ENCODE measurements around the gene ATF4.

Gene ATF4

GRCh38 chr22:39530116-39530515, 9.8 kb downstream of the ATF4 start:
- DNase-seq = no peak

DNA sequence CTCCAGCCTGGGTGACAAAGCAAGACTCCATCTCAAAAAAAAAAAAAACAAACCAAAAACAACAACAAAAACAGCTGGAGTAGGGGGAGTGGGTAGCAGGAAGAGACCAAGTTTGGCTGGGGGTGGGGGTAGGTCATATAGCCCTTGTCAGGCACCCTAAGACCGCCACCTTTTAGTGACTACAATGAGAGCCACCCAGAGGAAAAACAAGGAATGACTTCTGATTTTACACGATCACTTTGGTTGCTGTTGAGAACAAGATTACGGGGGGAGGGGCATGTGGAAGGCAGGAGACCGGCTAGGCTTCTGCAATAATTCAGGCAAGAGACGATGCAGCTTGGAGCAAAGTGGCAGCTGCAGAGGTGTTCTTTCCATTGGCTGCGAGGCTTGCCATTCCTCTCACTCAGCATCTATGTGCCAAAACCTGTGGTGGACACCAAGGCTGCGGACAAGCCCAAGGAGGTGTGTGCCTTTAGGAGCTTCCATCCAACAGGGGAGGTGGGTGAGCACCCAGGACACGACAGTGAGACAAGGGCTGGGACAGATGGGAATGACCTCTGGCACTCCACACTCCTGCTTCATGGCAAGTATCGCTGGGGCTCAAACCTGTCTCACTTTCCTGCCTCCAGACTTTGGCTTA, 10.4 kb downstream of the ATF4 start:
- peak; percentile 49 for DNase-seq

- peak; percentile 100 for DNase-seq
Measured at GRCh38 chr22:39532215-39533073, 12.1 kb downstream of the ATF4 start, which contains the start of gene RPS19BP1. RPS19BP1 (minus strand) TSS chr22:39532748; CDS start chr22:39532738, 10 bp downstream.

DNA sequence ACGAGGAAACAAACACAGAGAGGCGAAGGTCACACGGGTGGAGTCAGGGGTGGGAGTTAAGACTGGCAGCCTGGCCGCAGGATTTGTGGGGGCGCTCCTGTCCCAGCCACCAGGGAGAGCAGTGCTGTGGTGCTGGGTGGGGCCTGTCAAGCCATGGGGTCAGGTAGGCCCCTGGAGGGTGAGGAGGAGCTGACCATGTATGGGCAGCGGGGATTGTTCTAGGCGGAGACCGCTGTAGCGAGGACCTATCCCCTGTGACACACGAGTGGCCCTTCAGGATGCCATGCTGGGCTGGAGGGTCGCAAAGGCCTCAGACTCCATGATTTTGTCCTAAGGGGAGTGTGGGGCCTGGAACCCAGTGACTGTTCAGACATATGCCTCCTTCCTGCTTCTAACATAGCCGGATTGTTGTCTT, 13.7 kb downstream of the ATF4 start:
- no peak for DNase-seq

DNA sequence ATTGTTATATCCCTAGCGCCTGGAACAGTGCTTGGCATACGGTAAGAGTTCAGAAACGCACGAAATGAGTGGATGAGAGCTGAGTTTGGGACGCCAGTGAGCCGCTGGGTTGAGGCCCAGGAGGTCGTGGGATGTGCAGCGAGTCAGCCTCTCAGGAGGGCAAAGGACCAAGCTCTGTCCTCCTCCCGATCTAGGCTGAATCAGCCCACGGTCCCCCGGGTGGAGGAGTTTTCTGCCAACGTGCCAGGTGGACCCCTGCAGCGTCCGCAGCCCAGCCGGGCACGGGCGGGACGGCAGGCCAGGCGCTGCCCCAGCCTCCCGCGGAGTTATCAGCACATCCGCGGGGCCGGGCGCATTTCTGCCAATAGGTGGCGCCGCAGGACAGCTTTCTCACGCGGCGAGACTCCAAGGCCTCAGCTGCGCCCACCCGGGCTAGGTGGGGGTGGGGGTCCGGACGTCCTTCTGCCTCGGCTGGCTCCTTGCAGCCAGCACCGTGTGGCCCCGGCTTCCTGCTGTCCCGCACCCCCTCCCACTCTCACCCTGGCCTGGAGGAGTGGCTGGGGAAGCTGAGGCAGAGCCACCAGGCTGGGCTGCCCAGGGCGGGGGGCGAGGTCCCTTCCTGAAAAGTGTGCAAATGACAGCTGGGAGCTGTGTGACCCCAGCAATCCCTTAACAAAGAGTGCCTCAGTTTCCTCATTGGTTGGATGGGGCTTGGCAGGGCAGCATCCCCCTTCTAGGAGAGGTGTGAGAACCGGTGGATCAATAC, 14.4 kb downstream of the ATF4 start:
- DNase-seq = peak; percentile 79

- no peak for DNase-seq
Measured at GRCh38 chr22:39535357-39535725, 15.0 kb downstream of the ATF4 start.

GRCh38 chr22:39535831-39536449, 15.6 kb downstream of the ATF4 start:
- DNase-seq = no peak

DNA sequence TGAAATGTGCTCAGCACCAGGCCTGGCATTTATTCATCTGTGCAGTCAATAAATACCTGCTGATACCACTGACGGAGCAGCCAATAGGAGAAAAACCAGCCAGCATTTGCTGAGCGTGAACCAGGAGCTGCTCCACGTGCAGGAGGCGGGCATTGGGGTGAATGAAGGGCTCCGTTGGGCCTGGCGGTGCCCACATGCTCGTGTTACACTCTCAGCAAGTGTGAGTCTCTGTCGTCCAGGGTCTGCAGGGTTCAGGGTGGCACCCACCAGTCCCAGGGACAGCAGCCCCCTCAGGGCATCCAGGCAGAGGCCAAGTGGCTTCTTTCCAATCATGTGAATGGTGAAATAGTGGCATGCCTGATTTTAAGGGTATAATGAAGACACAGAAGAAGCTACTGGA, 16.3 kb downstream of the ATF4 start:
- no peak for DNase-seq

DNA sequence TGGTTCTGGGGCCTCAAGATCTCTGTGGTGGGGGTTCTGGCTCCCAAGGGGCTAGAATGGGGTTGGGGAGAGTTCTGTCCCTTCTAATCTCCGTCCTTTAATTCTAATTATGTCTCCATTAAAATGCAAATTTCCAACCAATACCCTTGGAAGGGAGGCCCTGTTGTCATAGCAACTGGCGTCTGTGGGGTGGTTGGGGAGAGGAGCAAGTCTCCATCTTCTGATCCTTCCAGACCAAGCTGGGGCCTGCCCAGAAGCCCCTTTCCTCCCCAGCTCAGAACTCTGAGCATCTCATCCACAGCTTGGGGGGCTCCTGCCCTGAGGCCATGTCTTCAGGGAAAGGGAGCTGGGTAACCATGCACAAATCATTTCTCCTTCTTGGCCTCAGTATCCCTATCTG, 17.6 kb downstream of the ATF4 start:
- DNase-seq = no peak

GRCh38 chr22:39543095-39543494, 22.7 kb downstream of the ATF4 start:
- DNase-seq = peak; percentile 27

GRCh38 chr22:39545386-39546365, 25.3 kb downstream of the ATF4 start:
- peak; percentile 72 for DNase-seq

DNA sequence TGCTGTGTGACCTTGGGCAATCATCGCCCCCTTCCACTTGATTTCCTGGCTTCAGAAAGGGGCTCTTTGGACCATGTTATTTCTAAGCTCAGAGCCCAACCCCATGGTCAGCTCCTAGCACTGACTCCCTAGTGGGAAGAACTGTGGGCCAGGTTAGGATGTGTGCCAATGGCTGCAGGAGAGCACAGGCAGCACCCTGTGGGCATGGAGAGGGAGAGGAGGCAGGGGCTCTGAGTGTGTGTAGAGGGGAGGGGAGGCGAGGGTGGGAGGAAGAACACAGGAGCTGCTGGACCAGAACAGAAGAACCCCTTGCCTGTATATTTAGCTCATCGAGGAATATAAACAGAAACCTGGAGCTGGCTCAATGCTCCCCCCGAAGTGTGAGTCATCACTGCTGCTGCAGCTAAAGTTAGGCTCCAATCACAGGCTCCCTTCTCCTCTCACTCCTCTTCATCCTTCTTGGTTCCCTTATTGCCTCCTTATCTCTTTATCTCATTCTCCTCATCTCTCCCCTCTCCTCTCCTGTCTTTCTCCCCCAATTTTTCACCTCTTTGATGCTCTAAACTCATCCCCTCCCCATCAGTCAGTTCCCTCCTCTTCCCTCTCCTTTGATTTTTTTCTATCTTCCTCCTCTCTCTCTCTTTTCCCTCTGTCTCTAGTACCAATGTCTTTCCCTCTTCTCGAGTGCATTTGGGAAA, 26.7 kb downstream of the ATF4 start:
- DNase-seq = no peak

DNA sequence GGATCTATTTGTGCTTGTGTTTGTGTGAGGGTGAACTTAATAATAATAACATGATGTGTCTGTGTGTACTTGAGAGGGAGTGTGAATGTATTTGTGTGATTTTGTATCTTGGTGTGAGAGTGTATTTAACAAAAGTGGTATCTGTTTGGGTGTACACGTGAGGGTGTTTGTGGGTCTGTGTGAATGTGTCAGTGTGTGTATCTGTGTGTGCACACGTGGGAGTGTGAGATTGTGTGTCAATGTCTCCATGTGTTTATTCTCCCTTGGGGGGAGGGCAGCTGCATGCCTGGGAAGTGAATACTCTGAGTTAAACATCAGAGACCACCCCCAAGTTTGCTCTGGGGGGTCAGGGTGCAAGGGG, 27.2 kb downstream of the ATF4 start:
- DNase-seq = no peak

- no peak for DNase-seq
Measured at GRCh38 chr22:39553429-39553828, 33.1 kb downstream of the ATF4 start.

GRCh38 chr22:39554151-39554550, 33.8 kb downstream of the ATF4 start:
- no peak for DNase-seq

DNA sequence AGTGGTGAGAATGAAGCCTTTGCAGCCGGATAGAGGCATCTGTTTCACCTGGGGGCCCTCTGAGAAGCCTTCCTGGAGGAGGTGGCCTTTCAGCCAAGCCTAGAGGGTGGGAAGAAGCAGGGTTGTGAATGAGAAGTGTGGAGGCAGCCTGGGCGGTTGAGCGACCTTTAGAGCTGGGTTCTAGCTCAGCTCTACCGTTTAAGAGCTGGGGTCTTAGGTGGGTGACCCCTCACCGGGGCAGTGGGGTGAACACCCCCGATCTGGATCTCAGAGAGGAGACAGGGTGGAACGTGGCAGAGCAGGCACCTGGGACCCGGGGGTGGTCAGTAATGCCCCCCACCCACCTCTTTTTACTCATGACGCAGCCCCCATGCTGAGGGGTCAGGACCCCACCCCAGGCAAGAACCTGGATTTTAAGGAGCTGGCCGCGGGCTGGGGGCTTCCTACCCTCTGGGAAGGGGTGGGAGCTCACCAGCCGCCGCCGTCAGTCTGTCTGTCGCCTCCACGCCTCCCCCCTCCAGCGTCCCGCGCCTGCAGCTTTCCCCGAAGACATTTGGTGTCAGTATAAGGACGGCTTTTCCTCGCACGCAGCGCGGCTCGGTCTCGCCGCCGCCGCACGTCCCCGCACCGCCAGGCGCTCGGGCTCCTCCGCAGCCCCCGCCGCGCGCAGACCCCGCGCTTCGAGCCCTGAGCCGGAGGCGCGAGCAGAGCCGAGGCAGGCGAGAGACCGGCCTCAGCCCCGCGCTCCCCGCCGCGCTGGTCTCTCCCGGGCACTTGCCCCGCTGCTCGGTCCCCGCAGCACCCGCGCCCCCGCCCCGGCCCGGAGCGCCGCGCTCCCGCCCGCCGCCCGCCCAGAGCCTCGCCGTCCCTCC, 36.8 kb downstream of the ATF4 start:
- peak; percentile 44 for DNase-seq

GRCh38 chr22:39558254-39558727, 37.9 kb downstream of the ATF4 start:
- DNase-seq = no peak

DNA sequence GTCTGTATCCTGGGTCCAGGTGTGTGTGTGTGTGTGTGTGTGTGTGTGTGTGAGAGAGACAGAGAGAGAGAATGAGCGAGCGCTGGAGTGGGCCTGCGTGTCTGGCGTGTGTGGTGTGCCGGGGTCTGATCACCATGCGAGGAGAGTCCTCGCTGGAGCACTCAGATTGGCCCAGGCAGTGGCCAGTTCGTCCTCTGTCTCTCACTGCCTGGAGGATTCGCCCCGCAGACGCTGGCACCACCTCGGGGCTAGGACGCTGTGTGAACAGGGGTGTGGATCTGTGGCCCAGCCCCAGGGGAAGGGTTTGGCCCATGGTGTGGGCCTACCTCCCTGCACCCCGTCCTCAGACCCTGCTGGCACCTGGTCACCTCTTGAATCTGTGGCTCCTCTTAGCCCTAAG, 38.6 kb downstream of the ATF4 start:
- no peak for DNase-seq

DNA sequence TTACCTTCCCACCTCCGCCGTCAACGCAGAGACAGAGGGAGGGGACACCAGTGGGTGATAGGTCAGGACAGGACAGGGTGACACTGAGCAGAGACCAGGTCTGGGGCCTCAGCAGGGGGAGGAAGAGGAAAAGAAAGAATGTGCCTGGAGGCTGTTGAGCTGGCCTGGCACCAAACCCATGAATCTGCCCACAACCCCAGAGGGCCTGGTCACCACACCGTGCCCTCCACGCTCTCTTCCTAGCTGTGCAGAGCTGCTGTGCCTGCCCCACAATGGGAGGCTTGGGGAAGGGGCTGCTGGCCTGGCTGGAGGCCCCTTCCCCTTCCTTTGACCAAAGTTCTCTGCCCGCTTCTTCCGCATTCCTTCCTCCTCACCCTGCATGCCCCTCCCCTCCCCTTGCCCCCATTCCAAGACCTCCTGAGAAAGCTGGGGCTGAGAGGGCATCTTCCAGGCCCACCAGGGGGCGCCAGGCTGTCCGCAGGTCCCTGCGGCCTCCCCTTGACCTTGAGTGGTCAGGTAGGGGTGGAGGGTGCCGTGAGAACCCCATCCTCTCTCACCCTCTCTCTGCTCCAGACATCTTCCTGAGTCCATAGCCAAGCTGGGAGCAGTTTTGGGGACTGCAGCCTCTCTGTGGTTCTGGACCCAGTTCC, 39.2 kb downstream of the ATF4 start:
- DNase-seq = no peak

DNA sequence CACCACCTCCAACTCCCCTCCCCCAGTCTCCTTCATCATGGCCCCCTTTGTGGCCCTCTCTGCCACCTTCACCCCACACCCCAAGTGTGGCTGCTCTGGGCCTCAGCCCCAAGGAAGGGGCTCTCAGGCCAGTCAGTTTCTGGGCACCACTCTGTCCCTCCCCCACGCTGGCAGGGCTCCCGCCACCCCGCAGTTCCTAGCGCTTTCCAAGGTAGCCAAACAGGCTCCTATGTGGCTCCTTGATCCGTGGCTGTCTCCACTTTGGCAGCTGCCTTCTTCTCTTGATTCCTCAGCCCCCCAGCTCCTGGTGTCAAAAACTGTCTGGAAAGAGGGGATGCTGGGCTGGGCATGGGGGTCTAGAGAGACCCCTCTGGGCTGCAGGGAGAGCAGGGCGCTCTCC, 39.8 kb downstream of the ATF4 start:
- DNase-seq = no peak

Measured in CD4-positive, alpha-beta T cell treated with Interleukin-21 for 1 hour (primary cell).